Measurements from ENCODE around the gene TEX12. TPM values are rescaled to one million over a fixed set of nuclear protein-coding genes. Genes with fewer than 3 reads are reported as not detected.

TEX12 gene
- total RNA-seq, 1 experiment from 2014 or later, result not detected

- peak; percentile 75 to 89 for DNase-seq
- Histone ChIP-seq H3K4me2 (peak within 1 kb of the TSS; percentile 86), H3K4me3 (peak within 1 kb of the TSS; percentile 68), H3K9me2 (ENCODE audit: insufficient read depth) (no peaks in the 10 kb centered on the region), H3K27ac (peak within 1 kb of the TSS; percentile 87), H3K79me2 (ENCODE audit: low read depth) (peaks cover 44% of the 10 kb centered on the region), H4K20me1 (ENCODE audit: insufficient read depth) (no peaks in the 10 kb centered on the region), H3K4me1 (replicated peaks; ENCODE audit: insufficient read depth) (peaks cover 75% of the 10 kb centered on the region), H3K9me3 (ENCODE audit: insufficient read depth, low read depth) (no peaks in the 10 kb centered on the region), H3K27me3 (ENCODE audit: insufficient read depth, low read depth) (no peaks in the 10 kb centered on the region), H2AFZ (peak within 1 kb of the TSS; percentile 69), H3F3A (ENCODE audit: insufficient read depth, low read depth) (peaks cover 52% of the 10 kb centered on the region), H3K36me3 (ENCODE audit: low read depth) (peaks cover 16% of the 10 kb centered on the region; the same call in 1 of the 2 replicates)
- BruUV-seq (replicated peaks), result no TSS peak
- TF ChIP-seq CTCF (conservative IDR thresholded peaks at IDR 0.05) (no peak), EZH2 (IDR thresholded peaks at IDR 0.05; ENCODE audit: low read depth) (no peak)
- intact Hi-C loops (cut with micrococcal nuclease; ENCODE audit: unreplicated experiment), result loop anchor here (5.0 to 10.0 kb wide), 2 partner anchors 289 to 1807 kb away; partner anchors contain the start of genes ALG9, CFAP68 and FDXACB1
- ChIA-PET CTCF (interaction anchor here (1.7 kb wide), 1 partner anchor 11 kb away, joined by 5 read pairs; the partner anchor contains the start of gene BCO2), POLR2A (ENCODE audit: unreplicated experiment) (no interaction called here)
Observed at GRCh38 chr11:112163875-112164685, 3.1 kb upstream of the TEX12 start, which contains the start of gene IL18. Gene IL18, minus strand, starts transcription at chr11:112164094. Its CDS starts 9,041 bp downstream, at chr11:112155053.

DNA sequence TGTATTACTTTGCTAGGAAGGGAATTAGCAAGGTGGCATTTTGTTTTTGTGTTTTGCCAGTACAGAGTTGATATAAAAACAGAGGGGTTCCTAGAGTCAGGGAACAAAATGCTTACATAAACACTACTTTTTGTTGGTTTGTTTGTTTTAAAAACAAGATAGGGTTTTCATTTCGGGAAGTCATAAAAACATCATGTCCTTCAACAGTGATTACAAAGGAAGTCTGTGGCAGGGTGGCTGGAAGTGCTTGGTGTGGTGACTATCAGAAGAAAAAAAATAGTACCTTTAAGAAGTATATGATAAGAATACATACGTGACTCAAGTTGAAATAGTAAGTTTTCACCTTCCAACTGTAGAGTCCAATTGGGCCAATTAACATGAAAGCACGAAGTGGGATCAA is 2.1 kb upstream of the TEX12 start:
- H3K4me1 ChIP-seq (replicated peaks; ENCODE audit: insufficient read depth), result peaks cover 65% of the 10 kb centered on the region
- no peaks in the 10 kb centered on the region for H3K9me3 ChIP-seq (ENCODE audit: insufficient read depth, low read depth)
- intact Hi-C loops (cut with micrococcal nuclease; ENCODE audit: unreplicated experiment), result loop anchor here (10.0 kb wide), 1 partner anchor 290 kb away; the partner anchor contains the start of genes ALG9, CFAP68 and FDXACB1
- peaks cover 10% of the 10 kb centered on the region; the same call in 1 of the 2 replicates for H3K36me3 ChIP-seq (ENCODE audit: low read depth)
- peaks cover 34% of the 10 kb centered on the region for H3K79me2 ChIP-seq (ENCODE audit: low read depth)
- peaks cover 51% of the 10 kb centered on the region for H3F3A ChIP-seq (ENCODE audit: insufficient read depth, low read depth)
- no peaks in the 10 kb centered on the region for H4K20me1 ChIP-seq (ENCODE audit: insufficient read depth)
- H3K4me2 ChIP-seq, result no peak overlapping the region
- ChIA-PET CTCF (no interaction called here), POLR2A (ENCODE audit: unreplicated experiment) (no interaction called here)
- TF ChIP-seq CTCF (conservative IDR thresholded peaks at IDR 0.05), result no peak
- TF ChIP-seq EZH2 (IDR thresholded peaks at IDR 0.05; ENCODE audit: low read depth), result no peak
- H2AFZ ChIP-seq, result no peak overlapping the region
- H3K27me3 ChIP-seq (ENCODE audit: insufficient read depth, low read depth), result no peaks in the 10 kb centered on the region
- no TSS peak for BruUV-seq (replicated peaks)
- H3K27ac ChIP-seq, result no peak overlapping the region; the same call in 1 of the 2 replicates
- H3K4me3 ChIP-seq, result no peak overlapping the region
- DNase-seq, result no peak
- H3K9me2 ChIP-seq (ENCODE audit: insufficient read depth), result no peaks in the 10 kb centered on the region

DNA sequence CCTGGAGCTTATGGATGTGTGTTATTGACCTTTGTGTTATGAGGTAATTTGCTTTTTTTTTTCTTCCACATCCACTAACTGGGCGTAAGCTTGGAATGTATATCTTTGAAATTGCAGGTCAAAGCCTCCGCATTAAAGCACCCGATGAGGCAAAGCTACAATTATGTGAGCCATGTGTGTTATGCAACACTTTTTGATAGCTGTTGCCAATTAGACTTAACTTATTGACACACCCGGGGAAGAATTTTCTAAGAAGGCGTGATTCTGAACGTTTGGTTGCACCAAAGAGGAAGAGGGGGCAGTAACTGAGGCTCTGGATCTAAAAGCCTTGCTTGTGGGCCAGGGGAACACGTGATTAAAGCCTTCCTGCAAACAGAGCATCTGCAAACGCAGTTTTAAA is 610 bp upstream of the TEX12 start:
- H3K9me2 ChIP-seq (ENCODE audit: insufficient read depth), result no peaks in the 10 kb centered on the region
- ChIA-PET POLR2A (ENCODE audit: unreplicated experiment) (no interaction called here), CTCF (interaction anchor here (0.6 kb wide), 1 partner anchor 55 kb away, joined by 3 read pairs; no protein-coding TSS in a partner anchor)
- H3K4me1 ChIP-seq (replicated peaks; ENCODE audit: insufficient read depth), result peaks cover 50% of the 10 kb centered on the region
- peak overlapping the region; percentile 49; the same call in 1 of the 2 replicates for H2AFZ ChIP-seq
- DNase-seq, result peak in 1 of 2 experiments; percentile 99
- H3K4me3 ChIP-seq, result no peak overlapping the region
- H3K4me2 ChIP-seq, result peak overlapping the region; percentile 55
- H3K27me3 ChIP-seq (ENCODE audit: insufficient read depth, low read depth), result no peaks in the 10 kb centered on the region
- TF ChIP-seq EZH2 (IDR thresholded peaks at IDR 0.05; ENCODE audit: low read depth), result no peak
- no peaks in the 10 kb centered on the region for H3K9me3 ChIP-seq (ENCODE audit: insufficient read depth, low read depth)
- BruUV-seq (replicated peaks), result no TSS peak
- no peaks in the 10 kb centered on the region for H4K20me1 ChIP-seq (ENCODE audit: insufficient read depth)
- peaks cover 6% of the 10 kb centered on the region; the same call in 1 of the 2 replicates for H3K36me3 ChIP-seq (ENCODE audit: low read depth)
- peaks cover 48% of the 10 kb centered on the region for H3F3A ChIP-seq (ENCODE audit: insufficient read depth, low read depth)
- peaks cover 19% of the 10 kb centered on the region for H3K79me2 ChIP-seq (ENCODE audit: low read depth)
- H3K27ac ChIP-seq, result peak overlapping the region; percentile 66
- intact Hi-C loops (cut with micrococcal nuclease; ENCODE audit: unreplicated experiment), result loop anchor here (10.0 kb wide), 1 partner anchor 292 kb away; the partner anchor contains the start of genes ALG9, CFAP68 and FDXACB1
